GM18907 (cell line): ENCODE results near the gene CABP2.
"Not testable (repeated sequence)": the region's sequence is repeated elsewhere in the genome, so short reads cannot be mapped to it uniquely, and the experiment has no call there.

Source experiments
- ATAC-seq: cut with Tn5 transposase; IDR thresholded peaks from one replicate; pipeline ENCODE4 v1.9.1; 2021; ENCODE audit warnings: mild to moderate bottlenecking, moderate library complexity; ENCODE audit not compliant: unreplicated experiment

The CABP2 gene

DNA sequence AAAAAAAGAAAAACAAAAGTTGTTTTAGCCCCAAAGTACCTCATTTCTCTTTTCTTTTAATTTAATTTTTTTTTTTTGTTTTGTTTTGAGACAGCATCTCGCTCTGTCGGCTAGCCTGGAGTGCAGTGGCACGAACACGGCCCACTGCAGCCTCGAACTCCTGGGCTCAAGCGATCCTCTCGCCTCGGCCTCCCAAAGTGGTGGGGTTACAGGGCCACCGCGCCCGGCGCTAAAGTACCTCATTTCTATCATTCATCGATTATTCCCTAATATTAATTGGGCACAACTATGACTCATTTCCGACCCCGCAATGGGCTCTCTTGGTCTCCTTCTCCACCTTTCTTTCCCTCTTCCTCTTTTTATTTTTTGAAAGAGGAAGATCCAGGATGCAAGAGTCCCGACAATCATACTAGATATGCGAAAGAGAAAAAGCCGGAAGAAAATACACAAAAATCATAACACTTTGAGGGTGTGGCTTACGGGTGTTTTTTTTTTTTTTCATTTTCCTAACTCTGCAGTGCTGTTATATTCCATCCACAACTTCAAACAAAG lies 40.9 kb downstream of the CABP2 start:
- peak; percentile 10 for ATAC-seq

DNA sequence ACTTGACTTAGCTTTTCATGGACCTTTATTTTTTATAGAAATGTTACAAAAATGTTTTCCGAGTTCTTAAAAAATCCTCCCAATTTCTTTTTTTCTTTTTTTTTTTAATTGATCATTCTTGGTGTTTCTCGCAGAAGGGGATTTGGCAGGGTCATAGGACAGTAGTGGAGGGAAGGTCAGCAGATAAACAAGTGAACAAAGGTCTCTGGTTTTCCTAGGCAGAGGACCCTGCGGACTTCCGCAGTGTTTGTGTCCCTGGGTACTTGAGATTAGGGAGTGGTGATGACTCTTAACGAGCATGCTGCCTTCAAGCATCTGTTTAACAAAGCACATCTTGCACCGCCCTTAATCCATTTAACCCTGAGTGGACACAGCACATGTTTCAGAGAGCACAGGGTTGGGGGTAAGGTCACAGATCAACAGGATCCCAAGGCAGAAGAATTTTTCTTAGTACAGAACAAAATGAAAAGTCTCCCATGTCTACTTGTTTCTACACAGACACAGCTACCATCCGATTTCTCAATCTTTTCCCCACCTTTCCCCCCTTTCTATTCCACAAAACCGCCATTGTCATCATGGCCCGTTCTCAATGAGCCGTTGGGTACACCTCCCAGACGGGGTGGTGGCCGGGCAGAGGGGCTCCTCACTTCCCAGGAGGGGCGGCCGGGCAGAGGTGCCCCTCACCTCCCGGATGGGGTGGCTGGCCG lies 45.7 kb downstream of the CABP2 start:
- ATAC-seq = not testable (repeated sequence)

DNA sequence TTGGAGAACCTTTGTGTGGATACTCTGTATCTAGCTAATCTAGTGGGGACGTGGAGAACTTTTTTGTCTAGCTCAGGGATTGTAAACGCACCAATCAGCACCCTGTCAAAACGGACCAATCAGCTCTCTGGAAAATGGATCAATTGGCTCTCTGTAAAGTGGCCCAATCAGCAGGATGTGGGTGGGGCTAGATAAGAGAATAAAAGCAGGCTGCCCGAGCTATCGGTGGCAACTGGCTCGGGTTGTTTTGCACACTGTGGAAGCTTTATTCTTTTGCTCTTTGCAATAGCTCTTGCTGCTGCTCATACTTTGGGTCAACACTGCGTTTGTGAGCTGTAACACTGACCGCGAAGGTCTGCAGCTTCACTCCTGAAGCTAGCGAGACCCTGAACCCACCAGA lies 46.6 kb downstream of the CABP2 start:
- not testable (repeated sequence) for ATAC-seq

DNA sequence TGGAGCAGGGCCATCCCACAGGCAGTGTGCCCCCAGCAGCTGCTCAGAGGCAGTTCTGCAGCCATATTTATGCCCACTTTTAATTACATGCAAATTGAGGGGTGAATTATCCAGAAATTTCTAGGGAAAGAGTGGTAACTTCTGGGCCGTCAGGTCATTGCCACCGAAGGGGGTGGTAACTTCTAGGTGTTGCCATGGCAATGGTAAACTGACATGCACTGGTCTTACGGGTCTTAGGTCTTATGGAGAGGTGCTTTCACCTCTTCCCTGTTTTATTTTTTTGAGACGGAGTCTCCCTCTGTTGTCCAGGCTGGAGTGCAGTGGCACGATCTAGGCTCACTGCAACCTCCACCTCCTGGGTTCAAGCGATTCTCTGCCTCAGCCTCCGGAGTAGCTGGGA lies 50.4 kb downstream of the CABP2 start:
- no peak for ATAC-seq

DNA sequence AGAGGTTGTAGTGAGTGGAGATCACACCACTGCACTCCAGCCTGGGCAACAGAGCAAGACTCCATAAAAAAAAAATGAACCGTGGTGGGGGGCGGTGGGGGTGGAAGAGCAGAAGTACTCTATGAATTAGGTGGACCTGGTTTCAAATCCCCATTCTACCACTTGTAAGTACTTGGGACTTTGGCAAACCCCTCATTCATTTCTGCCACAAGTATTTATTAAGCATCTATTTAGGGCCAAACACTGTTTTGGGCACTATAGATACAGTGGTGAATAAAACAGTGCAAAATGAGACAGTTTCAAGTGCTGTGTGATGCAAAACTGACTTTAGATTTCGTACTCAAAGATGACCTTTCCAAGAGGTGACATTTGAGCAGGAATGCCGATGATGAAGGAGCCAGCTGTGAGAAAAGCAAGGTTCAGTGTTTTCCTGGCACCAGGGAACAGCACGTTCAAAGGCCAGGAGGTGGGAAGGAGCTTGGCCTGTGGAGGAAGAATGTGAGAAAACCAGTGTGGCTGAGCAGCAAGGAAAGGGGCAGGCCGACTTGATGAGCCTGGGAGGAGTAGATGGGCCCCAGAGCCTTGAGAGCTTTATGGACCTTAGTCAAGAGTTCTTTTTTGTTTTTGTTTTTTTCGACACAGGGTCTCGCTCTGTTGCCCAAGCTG lies 52.8 kb downstream of the CABP2 start:
- ATAC-seq = no peak

DNA sequence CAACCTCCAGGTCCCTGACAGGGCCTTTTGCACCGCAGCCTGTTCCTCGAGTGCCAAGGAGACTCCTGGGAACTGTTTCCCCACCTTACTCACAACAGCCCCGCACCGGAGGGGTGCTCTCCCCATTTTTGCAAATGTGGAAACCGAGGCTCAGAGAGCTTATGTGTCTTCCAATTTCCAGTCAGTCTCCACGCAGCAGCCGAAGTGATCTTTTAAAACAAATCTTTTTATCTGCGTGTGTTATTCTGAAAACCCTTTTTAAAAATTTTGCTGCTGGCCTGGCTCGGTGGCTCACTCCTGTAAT lies 53.8 kb downstream of the CABP2 start:
- no peak for ATAC-seq
